GM12872 (cell line): ENCODE data around the gene PKLR.

ENCODE experiments used
- CTCF ChIP-seq: IDR thresholded peaks from 3 replicates; pipeline ENCODE4 v1.5.1; 2011; ENCODE audit warnings: low read depth, mild to moderate bottlenecking, low read length, moderate library complexity; ENCODE audit not compliant: insufficient read depth

Gene PKLR

DNA sequence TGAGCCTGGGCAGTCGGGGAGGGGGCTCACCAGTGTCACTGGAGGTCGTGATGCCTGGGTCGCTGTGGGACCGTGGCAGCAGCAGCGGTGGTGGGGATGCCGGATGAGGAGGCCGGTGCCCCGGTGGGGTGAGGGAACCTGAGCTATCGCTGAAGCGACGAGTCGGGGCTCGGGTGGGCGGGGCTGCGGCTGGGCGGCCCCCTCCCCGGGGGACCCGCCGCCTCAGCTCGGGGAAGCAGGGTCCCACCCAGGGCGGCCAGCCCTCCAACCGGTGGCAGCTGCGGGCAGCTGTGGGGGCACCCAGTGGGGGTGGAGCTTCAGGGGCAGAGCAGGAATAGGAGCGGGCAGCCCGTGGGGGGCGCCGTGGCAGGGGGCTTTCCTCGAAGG lies 51.0 kb downstream of the PKLR start:
- TF ChIP-seq CTCF = no peak

DNA sequence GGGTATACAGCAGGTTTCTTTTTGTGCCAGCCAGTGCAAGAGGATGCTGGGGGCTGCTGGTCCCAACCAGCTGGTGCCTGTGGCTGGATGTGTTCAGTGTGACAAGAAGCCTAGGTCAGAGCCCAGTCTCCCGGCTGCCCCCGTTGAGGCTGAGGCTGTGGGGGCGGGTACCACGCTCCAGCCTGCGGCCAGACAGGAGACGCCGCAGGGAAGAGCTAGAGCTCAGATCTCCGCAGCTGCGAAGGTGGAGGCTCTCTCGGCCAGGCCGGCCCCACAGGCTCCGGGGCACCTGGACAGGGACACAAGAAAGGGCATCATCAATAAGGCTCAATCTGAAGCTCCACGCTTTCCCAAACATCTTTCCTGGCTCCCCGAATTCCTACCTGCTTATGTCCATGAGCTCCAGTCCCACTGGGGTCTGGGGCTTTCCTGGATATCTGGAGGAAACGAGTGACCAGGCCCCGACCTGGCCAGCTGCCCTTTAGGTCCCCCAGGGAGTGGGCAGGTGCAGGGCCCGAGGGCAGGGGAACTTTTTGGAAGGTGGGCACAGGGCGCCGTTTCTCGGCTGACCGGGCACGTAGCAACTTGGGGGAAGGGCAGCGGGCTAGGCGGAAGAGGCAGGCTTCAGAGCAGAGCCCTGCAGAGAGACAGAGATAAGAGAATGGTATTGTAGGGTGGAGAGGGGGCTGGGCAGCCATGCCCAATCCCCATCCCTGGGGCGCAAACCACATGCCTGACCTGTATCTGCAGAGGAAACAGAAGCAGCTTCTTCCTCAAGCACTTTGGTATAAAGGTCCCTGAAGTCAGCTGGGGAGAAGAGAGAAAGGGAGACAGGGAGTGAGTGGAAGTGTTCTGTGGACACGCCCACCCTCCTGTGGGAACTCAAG lies 53.3 kb downstream of the PKLR start:
- TF ChIP-seq CTCF = no peak

- no peak for TF ChIP-seq CTCF
Measured at GRCh38 chr1:155245163-155245524, 56.1 kb downstream of the PKLR start.

DNA sequence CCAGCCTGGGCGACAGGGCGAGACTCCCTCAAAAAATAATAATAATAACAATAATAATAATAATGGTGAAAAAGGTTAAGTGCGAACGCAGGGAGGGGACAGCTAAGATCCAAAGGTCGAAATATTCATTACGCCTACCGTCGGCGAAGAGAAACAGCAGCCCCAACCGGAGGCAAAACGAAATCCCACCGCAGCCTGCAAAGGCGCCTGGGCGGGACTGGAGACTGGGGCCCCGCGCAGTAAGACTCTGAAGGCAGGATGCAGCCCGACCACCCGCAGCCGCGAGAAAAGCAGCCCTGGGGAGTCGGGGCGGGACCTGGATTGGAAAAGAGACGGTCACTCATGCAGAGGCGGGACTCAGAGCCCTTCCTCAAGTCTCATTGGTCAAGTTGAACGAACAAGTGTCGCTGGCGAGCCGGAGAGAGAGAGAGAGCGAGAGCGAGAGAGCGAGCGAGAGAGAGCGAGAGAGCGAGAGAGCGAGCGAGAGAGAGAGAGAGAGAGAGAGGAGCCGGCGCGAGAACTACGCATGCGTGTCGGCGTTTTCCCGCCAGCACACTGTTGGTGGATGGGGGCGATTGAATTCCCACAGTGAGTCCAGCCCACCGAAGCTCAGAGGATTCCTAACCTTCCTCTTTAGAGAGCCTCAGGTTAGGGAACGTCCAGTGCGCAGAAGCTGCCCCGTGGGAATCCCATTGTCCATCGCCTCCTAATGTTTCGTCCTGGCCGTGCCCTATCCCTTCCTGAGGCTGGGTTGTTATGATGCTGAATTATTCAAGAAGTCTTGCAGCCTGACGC lies 56.7 kb downstream of the PKLR start:
- peak; percentile 32; the same call in 2 of the 3 replicates for TF ChIP-seq CTCF

DNA sequence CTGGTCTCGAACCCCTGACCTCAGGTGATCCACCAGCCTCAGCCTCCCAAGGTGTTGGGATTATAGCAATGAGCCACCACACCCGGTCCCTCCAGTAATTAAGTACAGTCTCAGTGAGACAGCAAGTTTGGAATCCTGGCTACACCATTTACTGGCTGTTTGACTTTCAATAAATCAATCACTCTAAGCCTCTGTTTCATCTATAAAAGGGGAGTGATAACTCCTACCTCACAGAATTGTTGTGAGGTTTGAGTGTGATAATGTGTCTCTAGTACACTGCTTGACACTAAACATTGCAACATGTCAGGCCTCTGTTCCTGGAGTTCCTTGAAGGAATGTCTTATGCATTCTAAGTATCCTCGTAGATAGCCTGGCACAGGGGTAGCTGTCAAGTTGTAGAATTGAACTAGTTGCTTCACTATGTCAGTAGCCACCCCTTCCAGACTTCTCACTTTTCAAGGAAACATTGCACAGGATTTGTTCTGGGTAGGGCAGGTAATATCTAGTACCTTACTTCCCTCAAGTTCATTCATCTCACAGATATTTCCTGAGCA lies 58.4 kb downstream of the PKLR start:
- TF ChIP-seq CTCF = no peak

GRCh38 chr1:155241841-155242264 lies 59.4 kb downstream of the PKLR start:
- TF ChIP-seq CTCF = no peak

- TF ChIP-seq CTCF = no peak
Measured at GRCh38 chr1:155241069-155241679, 60.1 kb downstream of the PKLR start.
